K562 (cell line): ENCODE results near the gene RANGAP1. TPM values are rescaled to one million over a fixed set of nuclear protein-coding genes. Genes with fewer than 3 reads are reported as not detected.
A peak's percentile ranks its signal among the peaks of the same experiment; 100 is the strongest.

Experiments used
- ATF1 ChIP-seq, 2 experiments: fragments of 450-650 bp in 1 of 2; IDR thresholded peaks; 2 replicates each; pipeline ENCODE4 v1.6.1; 2016; ENCODE audit warnings: missing compliant biosample characterization in 1 of 2, missing genetic modification characterization in 1 of 2
- CAMTA2 ChIP-seq: fragments of 250-450 bp; sonication (Bioruptor Pico); conservative IDR thresholded peaks from 2 replicates; pipeline ENCODE4 v1.5.1; 2022
- EP300 ChIP-seq: IDR thresholded peaks from 2 replicates; pipeline ENCODE4 v1.6.1; 2012; ENCODE audit warnings: low read length, improper control_type of control experiment
- FOXA1 ChIP-seq: fragments of 450-650 bp; IDR thresholded peaks from 2 replicates; pipeline ENCODE4 v1.6.1; 2016; ENCODE audit warnings: mild to moderate bottlenecking, borderline replicate concordance
- GTF2F1 ChIP-seq: IDR thresholded peaks from 2 replicates; pipeline ENCODE4 v1.6.1; 2011; ENCODE audit warnings: low read depth, low read length, improper control_type of control experiment
- HDAC2 ChIP-seq: fragments of 450-650 bp; IDR thresholded peaks from 2 replicates; pipeline ENCODE4 v1.6.1; 2016; ENCODE audit warnings: mild to moderate bottlenecking
- HLTF ChIP-seq: fragments of 450-650 bp; IDR thresholded peaks from 2 replicates; pipeline ENCODE4 v1.6.1; 2016
- HNRNPUL1 ChIP-seq: fragments of 200-400 bp; formaldehyde crosslinking; IDR thresholded peaks from 2 replicates; pipeline ENCODE4 v1.6.1; 2017; ENCODE audit warnings: low read length
- KAT7 ChIP-seq: sonication (generic); formaldehyde crosslinking; IDR thresholded peaks from 2 replicates; pipeline ENCODE4 v1.8.0; 2022; ENCODE audit warnings: missing genetic modification reagents, mild to moderate bottlenecking, borderline replicate concordance
- MECOM ChIP-seq: fragments of 250-450 bp; sonication (Bioruptor Pico); IDR thresholded peaks from 2 replicates; pipeline ENCODE4 v1.8.0; 2022; ENCODE audit warnings: inconsistent platforms
- PURB ChIP-seq: sonication (generic); formaldehyde crosslinking; IDR thresholded peaks from 2 replicates; pipeline ENCODE4 v1.9.0; 2021; ENCODE audit warnings: low read depth, mild to moderate bottlenecking, missing genetic modification reagents
- TAF1 ChIP-seq: IDR thresholded peaks from 2 replicates; pipeline ENCODE4 v1.6.1; 2011; ENCODE audit warnings: mild to moderate bottlenecking, low read length, moderate library complexity; ENCODE audit not compliant: insufficient read depth, control insufficient read depth, severe bottlenecking; ENCODE audit errors: extremely low read depth
- TBL1XR1 ChIP-seq, 2 experiments: IDR thresholded peaks; 2 replicates each; pipeline ENCODE4 v1.6.1; 2012; ENCODE audit warnings: improper control_type of control experiment in 2 of 2, low read length in 2 of 2, mild to moderate bottlenecking in 1 of 2
- UBTF ChIP-seq, 2 experiments: IDR thresholded peaks; 2 replicates each; pipeline ENCODE4 v1.6.1; 2012; ENCODE audit warnings: improper control_type of control experiment in 2 of 2, low read depth in 2 of 2, low read length in 2 of 2, borderline replicate concordance in 1 of 2
- USF1 ChIP-seq: sonication (generic); formaldehyde crosslinking; IDR thresholded peaks from 2 replicates; pipeline ENCODE4 v1.9.0; 2022; ENCODE audit warnings: mild to moderate bottlenecking, missing genetic modification reagents
- ZNF134 ChIP-seq: fragments of 250-450 bp; sonication (Bioruptor Pico); conservative IDR thresholded peaks from 2 replicates; pipeline ENCODE4 v1.4.0; 2020
- ZNF592 ChIP-seq: fragments of 450-650 bp; IDR thresholded peaks from 2 replicates; pipeline ENCODE4 v1.6.1; 2017; ENCODE audit warnings: antibody characterized with exemption, mild to moderate bottlenecking
- ZNF696 ChIP-seq: fragments of 250-450 bp; sonication (Bioruptor Pico); conservative IDR thresholded peaks from 2 replicates; pipeline ENCODE4 v1.4.0; 2020; ENCODE audit warnings: mild to moderate bottlenecking, moderate library complexity
- polyA plus RNA-seq, 8 experiments: library from polyadenylated mRNA; depleted of rRNA in 4 of 8; stranded (reverse) in 5 of 8; unstranded in 3 of 8; fragments of >200 nt; fragmentation: Nextera tagmentation in 2 of 8; fragmentation: Illumina TruSeq in 1 of 8; extraction: Ambion mirVana in 2 of 8; extraction: Trizol in 1 of 8; gene quantifications; 2 replicates each; pipeline versions ENCODE4 v1.2.1 to v1.2.3, GENCODE V29; 2011 to 2014; ENCODE audit warnings: inconsistent platforms in 1 of 8, missing spikeins in 1 of 8
- total RNA-seq, 7 experiments: library from RNA; depleted of rRNA in 6 of 7; stranded (reverse); fragments of >200 nt in 6 of 7; fragmentation: Illumina TruSeq in 2 of 7; extraction: Trizol in 2 of 7; gene quantifications; 2 replicates each; pipeline versions ENCODE4 v1.2.1 to v1.2.3, GENCODE V29; 2011 to 2021; ENCODE audit warnings: low replicate concordance in 1 of 7

The RANGAP1 gene
- total and polyA plus RNA-seq, 9 of the 15 experiments (the other 6 are each of a cell fraction or from before 2014, with no cell fraction given) = 2.1 to 104 (median 50.6) TPM

DNA sequence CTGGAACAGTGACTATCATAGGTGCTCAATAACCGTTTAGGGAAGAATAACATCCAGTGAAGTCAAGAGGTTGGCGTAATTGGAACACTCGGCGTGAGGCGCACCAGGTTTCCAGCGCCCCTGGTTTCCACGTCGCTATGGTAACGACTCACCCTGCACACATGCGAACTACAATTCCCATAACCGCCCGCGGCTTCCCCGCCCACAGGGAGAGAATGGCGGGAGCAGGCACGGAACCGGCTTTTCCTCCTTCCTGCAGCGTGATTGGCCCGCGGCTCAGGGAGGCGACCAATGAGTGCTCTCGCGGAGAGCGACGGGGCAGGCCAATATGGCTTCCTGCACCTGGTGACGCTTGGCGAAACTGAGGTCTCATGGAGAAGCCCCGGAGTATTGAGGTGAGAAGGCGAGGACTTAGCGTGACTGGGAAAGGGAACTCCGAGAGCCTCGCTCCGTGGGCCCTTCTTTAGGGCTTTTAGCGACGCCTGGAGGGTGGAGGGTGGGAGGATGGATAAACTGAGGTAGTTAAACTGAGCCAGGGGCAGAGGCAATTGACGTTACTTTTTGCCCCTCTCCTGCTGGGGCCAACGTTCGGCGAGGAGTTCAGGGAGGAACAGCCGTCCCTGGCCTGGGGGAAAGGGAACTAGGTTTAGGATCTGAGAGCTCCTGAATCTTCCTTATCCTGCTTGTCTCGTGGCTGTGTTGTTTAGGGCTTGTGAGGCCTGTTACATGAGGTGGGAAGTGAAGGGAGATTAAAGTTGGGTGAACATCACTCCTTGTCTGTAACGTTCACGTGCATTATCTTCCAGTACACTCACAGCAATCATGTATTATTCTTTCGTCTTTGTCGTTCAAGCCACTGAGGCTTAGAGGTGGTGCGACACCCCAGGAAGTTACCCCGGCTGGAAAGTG, 80.7 kb downstream of the RANGAP1 start, which contains the start of gene L3MBTL2 (continued):
- TF ChIP-seq FOXA1 (no peak), ZNF696 (CRISPR knock-in tag) (no peak), GTF2F1 (no peak), ZNF134 (no peak), UBTF (IDR thresholded peaks at IDR 0.05; ENCODE audit: borderline replicate concordance in 1 of 2, low read depth in 2 of 2, low read length in 2 of 2) (no peak), MECOM (CRISPR knock-in tag) (no peak), CAMTA2 (CRISPR knock-in tag) (no peak), EP300 (no peak), TBL1XR1 (IDR thresholded peaks at IDR 0.05; ENCODE audit: low read length in 2 of 2) (no peak), KAT7 (no peak), TAF1 (peak; percentile 83), ATF1 (CRISPR knock-in tag; IDR thresholded peaks at IDR 0.05) (no peak), ATF1 (tag; IDR thresholded peaks at IDR 0.05) (peak; percentile 86), HDAC2 (0 out of 2 replicates have a peak, but pooled peaks have one; percentile 39), PURB (no peak), HLTF (no peak), USF1 (CRISPR knock-in tag) (peak; percentile 57), ZNF592 (no peak), HNRNPUL1 (no peak)
